Heart left ventricle (tissue), 13 donors: ENCODE measurements around the gene TIFAB.

Source experiments
- CTCF ChIP-seq, 12 donors: fragments of 200-600 bp; sonication (generic) in 4 of 12; IDR thresholded peaks; one replicate each; pipeline versions ENCODE4 v1.5.0 to v1.8.0; 2018 to 2022; ENCODE audit warnings: antibody characterized with exemption in 12 of 12, mild to moderate bottlenecking in 5 of 12
- POLR2A ChIP-seq, 2 donors: fragments of 450-650 bp; IDR thresholded peaks; one replicate each; pipeline ENCODE4 v1.6.1; 2017; ENCODE audit warnings: antibody characterized with exemption in 2 of 2, mild to moderate bottlenecking in 2 of 2, moderate library complexity in 2 of 2
- donor health status: ischemic (EF 13 %, LVEDD 7.1; RV severe dilation, severe dysfunction).
- donor health status: DM: no; HTN: yes; CAD: no.
- donor health status: DM: no; HTN: no; CAD: no.
- donor health status: ischemic (EF 25% LVEDD 6.9; RV normal size, moderate dysfunction).
- donor health status: ischemic (EF 25% LVEDD 5.7; RV mildly dilated, moderate dysfunction).
- donor health status: ischemic (EF 35%, LVEDD 5.7; RV mildly dilated, moderate dysfunction).
- donor health status: nonischemic (EF 11% LVEDD 7.7; RV severe dilation, severe dysfunction).
- donor health status: DM: yes; HTN: yes; CAD: no.
- donor health status: PGD.
- donor health status: ischemic (EF 29% LVEDD 5.4; RV normal size, mild dysfunction).
- donor health status: nonischemic (EF 23%, LVEDD 6.1; RV moderate dilation, normal function).

GRCh38 chr5:135486131-135487036 lies 34.2 kb upstream of the TIFAB start:
- no peak for TF ChIP-seq CTCF (IDR thresholded peaks at IDR 0.05)
- no peak for TF ChIP-seq POLR2A (IDR thresholded peaks at IDR 0.05)
